HL-60/S4 treated with retinoic acid at 250 ng/mL for 4 days and 3 days (cell line): Measurements from ENCODE around the gene KCNK3.

Source experiments
- in situ Hi-C: fragments of 300-500 bp; cut with MboI; formaldehyde crosslinking; loops from 2 replicates; pipeline ENCODE4 v1.7.0; 2022; ENCODE audit warnings: low sequenced_read_pairs

Gene KCNK3

DNA sequence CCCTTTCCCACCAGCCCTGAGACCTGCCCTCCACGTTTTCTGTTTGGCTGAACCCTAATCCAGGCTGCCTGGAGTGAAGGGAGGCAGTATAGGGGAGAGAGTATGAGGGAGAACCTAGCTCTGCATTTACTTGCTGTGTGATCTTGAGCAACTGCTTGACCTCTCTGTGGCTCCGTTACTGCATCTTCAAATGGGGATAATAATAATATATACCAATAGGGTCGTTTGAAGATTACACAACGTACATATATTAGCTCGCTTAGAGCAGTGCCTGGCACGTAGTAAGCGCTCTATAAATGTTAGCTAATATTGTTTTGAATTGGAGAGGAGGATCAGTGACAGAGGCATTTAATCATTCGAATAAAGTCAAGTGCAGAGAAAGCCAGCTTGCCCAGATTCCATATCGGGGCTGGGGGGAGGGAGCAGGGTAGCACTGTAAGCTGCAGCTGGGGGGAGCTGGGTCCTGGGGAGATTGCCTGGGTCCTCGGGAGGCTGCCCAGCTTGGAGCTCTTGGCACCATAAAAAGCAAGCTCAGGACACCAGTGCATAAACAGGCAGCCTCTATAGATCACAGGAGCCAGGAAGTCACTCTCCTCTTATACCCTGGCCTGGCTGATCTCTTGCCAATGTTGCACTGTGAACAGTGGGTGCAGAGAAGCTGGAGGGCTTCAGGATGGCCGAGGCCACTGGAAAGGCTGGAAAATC, 19.1 kb downstream of the KCNK3 start:
- in situ Hi-C loops, result no loop called here

DNA sequence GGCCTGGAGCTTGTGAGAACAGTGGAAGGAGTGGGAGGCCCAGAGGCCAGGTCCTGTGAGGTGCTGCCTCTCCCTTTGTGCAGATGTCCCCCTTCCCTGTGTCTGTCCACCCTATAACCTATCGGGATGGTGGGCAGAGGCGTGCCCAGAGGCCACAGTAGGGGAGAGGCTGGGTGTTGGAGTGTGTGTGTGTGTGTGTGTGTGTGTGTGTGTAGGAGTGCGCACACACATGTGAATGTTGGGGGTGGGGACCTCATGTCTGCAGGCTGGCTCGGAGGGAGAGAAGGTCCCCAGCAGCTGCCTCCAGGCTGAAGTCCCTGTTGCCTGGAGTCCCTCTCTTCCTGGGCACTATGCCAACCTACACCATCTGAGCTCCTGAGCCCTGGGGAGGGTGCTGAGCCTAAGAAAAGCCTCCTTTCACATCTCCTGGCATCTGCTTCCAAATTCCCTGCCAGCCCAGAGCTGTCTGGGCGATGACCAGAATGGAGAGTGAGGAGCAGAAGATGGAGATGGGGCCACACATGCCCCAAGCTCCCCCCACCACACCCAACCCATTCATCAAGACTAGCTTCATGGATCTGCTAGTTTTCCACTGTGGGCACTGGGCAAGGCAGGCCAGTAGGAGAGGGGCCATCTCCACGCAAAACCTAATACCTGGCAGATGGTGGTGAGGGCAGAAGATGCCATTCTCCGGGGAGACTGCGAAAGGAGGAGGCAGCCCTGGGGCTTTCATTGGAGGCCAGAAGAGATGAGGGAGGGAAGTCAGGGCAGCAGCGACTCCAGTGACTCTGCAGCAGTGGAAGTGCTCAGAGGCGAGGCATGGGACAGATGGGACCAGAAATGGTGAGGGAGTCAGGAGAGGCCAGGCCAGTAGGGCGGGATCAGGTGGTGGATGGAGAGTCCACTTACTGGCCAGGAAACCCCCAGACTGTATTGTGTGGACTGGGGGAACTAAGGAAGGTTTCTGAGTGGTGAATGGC, 20.3 kb downstream of the KCNK3 start:
- in situ Hi-C loops, result no loop called here

DNA sequence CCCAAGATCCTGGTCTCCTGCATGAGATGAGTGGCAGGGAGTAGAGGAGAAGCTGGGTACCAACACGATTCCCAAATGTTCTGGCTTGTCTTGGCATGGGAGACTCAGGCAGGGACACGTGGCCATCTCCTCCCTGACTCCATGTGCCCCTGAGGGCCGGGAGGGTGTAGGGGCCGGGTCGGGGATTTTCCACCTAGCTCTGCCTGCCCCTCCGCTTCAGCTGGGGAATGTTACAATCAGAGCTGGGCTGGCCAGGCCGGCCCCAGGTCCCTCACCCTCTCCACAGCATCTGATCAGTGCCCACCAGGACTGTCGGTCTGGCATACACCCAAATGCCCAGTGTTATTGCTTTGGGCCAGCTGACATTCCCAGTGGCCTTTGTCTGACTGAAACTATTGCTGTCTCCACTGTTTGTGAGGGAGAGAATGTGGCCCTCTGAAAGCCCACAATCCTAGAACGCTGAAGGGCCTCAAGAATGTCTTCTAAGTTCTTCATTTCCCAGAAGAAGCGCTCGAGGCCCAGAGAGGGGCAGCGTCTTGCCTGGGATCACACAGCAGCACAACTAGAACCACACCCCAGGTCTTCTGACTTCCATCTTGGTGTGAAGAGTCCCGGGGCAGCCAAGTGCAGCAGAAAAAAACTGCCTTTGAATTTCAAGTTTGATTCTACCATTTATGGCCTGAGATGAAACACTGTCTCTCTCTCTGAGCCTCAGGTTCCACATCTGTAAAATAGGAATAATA, 23.2 kb downstream of the KCNK3 start:
- in situ Hi-C loops, result no loop called here

DNA sequence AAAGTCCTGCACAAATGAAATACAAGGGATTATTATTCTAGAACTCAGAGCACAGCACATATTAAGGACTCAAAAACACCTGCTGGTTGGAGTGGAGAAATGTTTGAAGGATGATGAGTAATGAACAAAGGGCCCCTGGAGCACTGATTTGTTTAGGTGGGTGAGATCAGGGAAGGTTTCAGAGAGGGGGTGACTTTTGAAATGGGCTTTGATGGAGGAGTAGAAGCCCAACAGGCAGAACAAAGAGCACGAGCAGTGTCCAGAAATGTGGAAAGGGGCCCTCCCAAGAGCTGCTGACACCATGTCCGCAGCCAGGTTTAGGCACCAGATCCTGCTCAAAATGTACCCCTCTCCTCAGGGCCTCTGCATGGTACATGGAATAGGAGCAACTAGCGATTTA, 23.8 kb downstream of the KCNK3 start:
- in situ Hi-C loops, result no loop called here

DNA sequence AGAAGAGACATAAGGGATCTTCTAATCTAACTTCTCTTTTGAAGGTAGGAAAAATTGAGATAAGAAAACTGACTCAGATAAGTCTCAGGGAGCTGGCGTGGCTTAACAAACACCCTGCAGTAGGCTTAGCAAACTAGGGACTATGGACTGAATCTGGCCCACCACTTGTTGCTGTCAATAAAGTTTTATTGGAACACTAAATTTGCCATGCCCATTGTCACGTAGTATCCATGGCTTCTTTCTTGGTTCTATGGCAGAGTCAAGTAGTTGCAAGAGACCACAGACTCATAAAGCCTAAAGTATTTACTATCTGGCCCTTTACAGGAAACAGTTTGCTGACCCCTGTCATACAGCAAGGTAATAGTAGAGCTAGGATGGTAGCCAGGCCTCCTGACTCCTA, 24.2 kb downstream of the KCNK3 start:
- in situ Hi-C loops, result no loop called here

DNA sequence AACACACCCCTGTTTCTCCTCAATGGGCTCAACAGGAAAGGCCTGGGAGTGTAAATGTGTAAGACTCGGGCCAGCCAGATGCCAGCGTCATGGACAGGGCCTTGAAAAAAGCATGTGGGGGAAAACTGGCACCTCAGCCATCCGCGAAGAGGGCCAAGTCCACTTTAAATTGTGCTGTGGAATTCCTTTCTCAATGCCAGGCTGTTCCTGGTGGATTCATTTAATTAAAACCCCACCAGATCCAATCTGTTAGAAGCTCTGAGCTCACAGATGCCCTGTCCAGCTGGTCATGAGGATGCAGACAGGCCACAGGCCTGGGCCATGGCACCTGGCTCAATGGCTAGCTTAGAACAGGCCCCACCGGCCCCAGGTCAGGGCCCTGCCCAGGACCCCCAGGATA, 24.8 kb downstream of the KCNK3 start:
- in situ Hi-C loops, result no loop called here

DNA sequence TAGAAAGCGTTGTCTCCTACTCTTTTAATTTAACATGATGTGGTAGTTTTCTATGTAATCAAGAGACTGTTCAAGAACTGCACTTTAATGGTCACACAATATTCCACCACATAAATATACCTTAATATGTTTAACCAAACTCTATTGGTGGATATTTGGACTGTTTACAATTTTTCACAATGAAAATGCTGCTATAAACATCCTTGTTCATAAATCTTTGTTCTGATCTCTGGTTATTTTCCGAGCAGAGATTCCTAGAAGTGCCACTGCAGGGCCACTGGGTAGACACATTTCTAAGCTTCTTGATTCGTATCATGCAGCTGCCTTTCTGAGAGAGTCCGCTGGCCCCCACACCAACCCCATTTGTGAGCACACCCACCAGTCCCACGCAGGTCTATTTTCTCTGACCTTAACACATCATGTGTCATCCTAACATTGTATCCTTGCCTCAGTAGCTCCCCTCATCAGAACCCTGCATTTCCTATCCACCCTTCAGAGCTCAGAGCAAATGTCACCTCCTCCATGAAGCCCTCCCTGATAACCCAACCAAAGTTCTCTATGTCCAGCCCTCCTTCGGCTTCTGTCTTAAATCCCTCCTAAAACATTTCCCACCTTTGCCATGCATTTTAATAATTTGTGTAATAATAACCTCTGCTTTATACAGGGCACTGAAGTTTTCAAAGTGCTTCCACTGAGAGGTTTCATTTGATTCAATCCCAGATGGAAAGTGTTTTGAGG, 26.6 kb downstream of the KCNK3 start:
- in situ Hi-C loops, result no loop called here

DNA sequence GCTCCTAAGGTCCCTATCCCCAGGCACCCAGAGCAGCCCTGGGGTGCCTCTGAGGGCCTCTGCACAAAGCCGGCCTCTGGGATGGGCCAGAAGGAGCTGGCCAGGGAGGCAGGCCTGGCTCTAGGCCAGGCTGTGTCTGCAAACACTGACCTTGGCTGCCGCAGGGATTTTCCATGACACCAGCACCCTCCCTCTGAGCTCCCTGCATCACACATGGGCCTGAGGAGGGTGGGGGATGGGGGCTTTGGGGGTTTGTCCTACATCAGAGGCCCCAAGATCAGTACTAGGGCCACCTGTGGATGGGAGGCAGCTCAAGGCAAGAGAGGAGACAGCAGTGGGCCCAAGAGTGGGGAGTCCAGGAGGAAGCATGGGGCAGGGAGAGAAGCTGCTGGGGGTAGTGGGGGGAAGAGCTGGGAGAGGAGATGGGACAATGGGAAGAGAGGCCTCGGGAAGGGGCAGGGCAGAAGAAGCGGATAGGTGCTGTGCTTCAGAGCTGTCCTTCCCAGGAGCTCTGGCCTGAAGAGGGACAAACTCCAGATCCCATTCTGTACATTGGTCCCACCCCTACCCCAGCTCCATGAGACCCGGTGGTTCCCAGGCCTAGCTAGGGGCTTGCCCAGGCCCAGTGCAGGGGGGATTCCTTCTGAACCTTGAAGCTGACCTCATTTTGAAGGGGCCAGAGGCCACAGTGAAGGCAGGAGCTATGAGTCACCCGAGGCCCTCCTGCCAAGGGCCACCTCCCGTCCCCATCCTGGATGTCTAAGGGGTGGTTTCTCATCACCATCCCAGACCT, 28.0 kb downstream of the KCNK3 start:
- in situ Hi-C loops, result no loop called here

DNA sequence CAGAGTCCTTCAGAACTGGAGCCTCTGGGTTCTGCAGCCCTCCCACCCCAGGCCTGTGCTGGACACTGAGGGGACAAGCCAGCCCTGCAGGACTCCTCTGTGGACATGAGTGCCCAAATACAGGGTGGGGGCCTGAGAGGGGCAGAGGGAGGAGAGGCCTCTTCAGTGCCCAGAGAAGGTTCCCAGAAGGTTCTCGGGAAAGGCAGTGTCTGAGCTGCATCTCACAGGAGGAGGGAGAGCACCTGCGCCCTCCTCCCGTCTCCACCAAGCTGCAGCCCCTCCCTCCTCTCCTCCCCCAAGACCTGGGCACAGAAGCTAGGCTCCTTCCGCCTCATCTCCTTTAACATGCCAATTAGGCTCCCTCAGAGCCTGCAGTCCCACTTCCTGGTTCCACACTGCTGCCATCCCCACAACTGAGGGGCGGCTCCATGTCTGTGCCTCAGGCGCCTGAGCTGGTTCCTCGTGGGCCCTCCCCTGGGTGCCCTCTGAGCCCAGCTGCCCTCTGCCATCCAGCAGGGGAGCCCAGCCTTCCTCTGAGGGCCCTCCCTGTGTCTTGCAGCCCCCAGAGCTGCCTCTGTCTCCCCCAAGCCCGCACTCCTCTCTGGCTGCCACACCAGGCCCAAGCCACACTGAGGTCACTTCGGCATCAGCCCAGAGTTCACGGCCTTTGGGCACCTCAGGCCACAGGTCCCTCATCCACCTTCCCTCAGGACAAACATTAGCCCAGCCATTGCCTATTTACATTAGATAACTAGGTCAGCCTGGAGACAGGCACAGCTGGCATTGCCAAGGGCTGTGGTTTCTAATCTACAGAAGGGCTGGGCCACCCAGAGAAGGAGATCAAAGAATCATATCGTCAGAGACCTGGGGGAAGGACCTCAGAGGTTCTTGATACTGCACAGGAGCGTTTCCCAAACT, 28.9 kb downstream of the KCNK3 start:
- in situ Hi-C loops, result no loop called here

DNA sequence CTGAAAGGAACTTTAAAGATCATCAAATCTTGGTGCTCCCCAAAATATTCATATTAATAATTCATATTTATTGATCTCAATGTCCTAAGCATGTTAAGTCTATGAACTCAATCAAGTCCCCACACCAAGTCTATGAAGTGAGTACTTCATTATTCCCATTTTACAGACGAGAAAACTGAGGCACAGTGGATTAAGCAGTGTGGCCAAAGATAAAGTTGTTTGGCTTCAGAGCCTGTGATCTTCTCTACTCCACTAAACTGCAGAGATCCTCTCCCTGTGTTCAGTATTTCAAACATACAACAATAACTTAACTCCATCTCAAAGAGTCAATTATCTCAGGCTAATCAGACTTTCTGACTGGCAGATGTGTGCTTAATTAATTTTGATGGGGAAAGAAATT, 29.8 kb downstream of the KCNK3 start:
- in situ Hi-C loops, result no loop called here

DNA sequence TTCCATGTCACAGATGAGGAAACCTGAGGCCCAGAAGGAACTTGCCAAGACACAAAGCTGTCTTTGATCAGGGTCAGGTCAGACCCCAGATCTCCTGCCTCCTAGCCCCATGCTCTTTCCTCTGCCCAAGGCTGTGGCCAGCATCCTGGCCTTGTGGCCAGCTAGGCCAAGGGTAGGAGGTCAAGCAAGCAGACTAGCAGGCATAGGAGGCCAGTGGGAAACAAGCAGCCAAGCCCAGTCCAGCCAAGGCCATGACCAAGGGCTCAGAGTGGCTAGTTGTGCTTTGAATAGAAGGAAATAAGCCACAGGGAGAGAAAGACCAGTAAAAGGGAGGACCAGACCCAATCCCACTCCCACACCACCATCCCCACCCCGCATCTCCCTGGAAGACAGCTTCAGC, 30.4 kb downstream of the KCNK3 start:
- in situ Hi-C loops, result no loop called here

DNA sequence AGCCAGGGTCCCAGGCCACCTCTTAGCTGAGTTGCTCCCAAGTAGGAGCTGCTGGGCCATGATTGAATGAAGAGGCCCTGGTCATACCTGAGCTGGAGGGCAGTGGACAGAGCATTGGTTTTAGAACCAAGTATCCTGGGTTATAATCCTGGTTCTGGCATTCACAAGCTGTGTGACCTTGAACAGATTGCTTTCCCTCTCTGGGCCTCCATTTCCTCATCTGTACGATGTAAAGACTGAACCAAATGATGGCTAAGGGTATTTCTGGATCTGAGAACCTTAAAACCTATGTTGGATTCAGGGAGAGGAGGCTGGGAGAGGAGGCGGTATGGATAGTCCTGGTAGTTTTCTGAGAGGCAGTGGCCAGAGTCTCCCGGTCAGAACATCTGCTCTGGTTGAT, 31.0 kb downstream of the KCNK3 start:
- in situ Hi-C loops, result no loop called here

DNA sequence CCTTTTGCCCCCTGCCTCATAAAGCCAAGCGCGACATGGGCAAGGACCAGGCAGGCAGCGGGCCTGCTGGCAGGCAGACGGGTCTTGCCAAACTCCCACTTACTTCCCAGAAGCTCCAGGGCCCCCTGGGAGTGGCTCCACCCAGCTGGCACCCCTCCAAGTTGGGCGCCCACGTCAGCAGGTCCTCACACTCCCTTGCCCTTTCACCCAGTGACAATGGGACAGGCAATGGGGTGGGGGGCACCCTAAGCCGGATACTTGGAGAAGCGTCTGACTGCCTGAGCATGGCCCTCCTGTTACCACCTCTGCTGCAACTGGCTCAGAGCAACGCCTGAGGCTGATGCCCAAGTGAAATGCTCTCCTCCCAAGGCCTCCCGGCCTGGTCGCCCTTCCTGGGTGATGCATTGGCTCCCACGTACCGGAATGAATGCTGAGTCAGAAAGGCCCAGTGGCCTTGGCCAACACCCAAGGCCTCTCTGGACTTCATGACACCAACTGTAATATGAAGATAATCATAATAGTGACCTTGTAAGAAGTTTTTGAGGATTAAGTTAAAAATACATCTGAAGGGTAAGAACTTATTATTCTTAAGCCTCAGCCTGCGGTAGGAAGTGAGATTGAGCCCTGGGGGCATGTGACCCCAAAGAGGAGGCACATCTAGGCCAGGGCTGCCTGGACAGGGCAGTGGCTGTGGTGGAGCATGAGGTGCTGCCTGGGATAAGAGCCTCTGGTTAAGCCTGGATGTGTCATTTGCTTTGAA, 31.6 kb downstream of the KCNK3 start:
- in situ Hi-C loops, result no loop called here

DNA sequence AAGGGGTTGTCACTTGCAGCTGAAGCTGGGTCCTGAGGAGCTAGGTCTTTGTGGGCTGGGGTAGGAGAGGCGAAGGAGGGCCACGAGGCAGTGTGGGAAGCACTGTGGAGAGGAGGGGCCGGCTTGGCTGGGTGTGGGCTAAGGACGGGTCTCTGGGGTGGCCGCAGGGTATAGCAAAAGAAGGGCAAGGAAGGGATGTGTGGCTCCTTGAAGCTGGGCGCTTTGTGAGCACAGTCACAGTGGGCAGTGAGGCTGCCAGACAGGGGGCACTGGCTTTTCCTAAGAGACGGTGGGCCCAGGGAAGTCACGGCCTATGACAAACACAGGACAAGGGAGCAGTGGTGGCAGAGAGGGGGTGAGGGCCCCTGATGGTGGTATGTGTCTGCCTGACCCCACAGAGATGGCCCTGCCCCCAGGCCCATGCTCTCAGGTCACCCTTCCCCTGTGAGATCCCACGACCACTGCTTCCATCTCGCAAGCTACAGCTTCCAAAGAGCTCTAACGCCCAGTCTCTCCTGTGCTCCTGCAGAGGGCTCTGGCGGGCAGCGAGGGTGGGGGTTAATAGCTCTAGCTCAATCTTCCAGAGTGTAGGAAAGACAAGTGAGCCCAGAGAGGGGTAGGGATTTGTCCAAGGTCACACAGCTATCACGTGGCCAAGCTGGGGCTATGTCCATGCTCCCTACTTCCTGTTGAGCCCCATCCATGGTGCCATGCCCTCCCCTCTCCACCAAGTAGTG, 32.4 kb downstream of the KCNK3 start:
- in situ Hi-C loops, result no loop called here

DNA sequence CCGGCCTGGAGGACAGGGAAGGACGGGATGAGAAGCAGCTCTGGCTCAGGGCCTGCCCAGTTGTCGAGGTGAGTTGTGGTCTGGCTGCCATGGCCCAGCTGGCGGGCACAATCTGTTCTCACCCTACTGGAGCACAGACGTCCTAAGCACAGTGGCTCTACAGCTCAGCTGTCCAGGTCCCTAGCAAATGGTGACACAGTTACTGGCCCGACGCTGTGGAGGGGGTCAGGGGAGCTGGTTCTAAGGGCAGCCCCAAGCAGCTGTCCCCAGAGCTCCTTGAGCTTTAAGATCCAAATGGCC, 32.9 kb downstream of the KCNK3 start:
- in situ Hi-C loops, result no loop called here

DNA sequence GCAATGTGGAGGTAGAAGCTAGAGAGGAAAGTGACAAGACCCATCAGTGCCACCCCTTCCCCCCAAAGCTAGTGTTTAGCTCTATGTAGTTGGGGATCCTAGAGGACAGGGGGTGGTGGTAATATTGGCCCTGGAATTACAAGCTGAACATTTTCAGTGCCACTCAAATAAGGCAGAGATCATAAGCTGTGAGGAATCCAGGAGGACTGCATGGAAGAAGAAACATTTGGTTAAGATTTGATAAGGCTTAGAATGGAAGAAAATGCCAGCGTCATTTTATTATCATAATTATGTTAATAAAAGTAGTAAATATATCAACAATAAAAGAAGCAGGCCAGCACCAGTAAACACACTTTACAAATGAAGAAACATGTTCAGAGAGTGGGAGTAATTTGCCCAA, 33.7 kb downstream of the KCNK3 start:
- in situ Hi-C loops, result no loop called here

DNA sequence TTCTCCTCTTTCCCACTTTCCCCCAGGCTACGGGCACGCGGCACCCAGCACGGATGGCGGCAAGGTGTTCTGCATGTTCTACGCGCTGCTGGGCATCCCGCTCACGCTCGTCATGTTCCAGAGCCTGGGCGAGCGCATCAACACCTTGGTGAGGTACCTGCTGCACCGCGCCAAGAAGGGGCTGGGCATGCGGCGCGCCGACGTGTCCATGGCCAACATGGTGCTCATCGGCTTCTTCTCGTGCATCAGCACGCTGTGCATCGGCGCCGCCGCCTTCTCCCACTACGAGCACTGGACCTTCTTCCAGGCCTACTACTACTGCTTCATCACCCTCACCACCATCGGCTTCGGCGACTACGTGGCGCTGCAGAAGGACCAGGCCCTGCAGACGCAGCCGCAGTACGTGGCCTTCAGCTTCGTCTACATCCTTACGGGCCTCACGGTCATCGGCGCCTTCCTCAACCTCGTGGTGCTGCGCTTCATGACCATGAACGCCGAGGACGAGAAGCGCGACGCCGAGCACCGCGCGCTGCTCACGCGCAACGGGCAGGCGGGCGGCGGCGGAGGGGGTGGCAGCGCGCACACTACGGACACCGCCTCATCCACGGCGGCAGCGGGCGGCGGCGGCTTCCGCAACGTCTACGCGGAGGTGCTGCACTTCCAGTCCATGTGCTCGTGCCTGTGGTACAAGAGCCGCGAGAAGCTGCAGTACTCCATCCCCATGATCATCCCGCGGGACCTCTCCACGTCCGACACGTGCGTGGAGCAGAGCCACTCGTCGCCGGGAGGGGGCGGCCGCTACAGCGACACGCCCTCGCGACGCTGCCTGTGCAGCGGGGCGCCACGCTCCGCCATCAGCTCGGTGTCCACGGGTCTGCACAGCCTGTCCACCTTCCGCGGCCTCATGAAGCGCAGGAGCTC, 35.4 kb downstream of the KCNK3 start:
- in situ Hi-C loops, result no loop called here
